ENCODE results near the gene C11orf68.
A peak's percentile ranks its signal among the peaks of the same experiment; 100 is the strongest.

Gene C11orf68

GRCh38 chr11:65964906-65965305 is 46.0 kb upstream of the C11orf68 start:
- no peak overlapping the region for H2BK5ac ChIP-seq (ENCODE audit: low read length)
- H4K91ac ChIP-seq (ENCODE audit: low read depth, low read length, poor library complexity), result no peak overlapping the region
- H3K14ac ChIP-seq (ENCODE audit: low read length), result no peak overlapping the region
- no peak overlapping the region for H3K23ac ChIP-seq (ENCODE audit: low read depth, low read length, poor library complexity)
- H2BK120ac ChIP-seq (ENCODE audit: low read depth, low read length), result no peak overlapping the region
- no peak overlapping the region for H3K4ac ChIP-seq (ENCODE audit: low read length)
- H3K79me1 ChIP-seq (ENCODE audit: low read depth, low read length), result peaks cover 13% of the 10 kb centered on the region
- H2AK5ac ChIP-seq (ENCODE audit: low read depth, low read length), result no peak overlapping the region
- peaks cover 42 to 63% of the 10 kb centered on the region in 2 donors for H3K36me3 ChIP-seq (replicated peaks in 1 of 2; ENCODE audit: control insufficient read depth in 2 of 2, insufficient read depth in 2 of 2, low read length in 2 of 2)
- no peak overlapping the region for H3K18ac ChIP-seq (ENCODE audit: low read length)
- H2BK15ac ChIP-seq (ENCODE audit: low read length), result no peak overlapping the region
- H3K27me3 ChIP-seq (ENCODE audit: control insufficient read depth in 3 of 3, insufficient read depth in 3 of 3, low read depth in 1 of 3, low read length in 3 of 3), result no peaks in the 10 kb centered on the region
- H3K9ac ChIP-seq (ENCODE audit: low read depth, low read length, poor library complexity), result no peak overlapping the region
- H3K27ac ChIP-seq (replicated peaks; ENCODE audit: low read length), result no peak overlapping the region
- H2BK12ac ChIP-seq (ENCODE audit: low read length), result no peak overlapping the region
- H4K8ac ChIP-seq (ENCODE audit: low read depth, low read length), result no peak overlapping the region
- no peak for DNase-seq (ENCODE audit: low spot score)
- no CpG with 5 or more reads among the region's 10 CpGs for WGBS, 2 donors (ENCODE audit: extremely low coverage in 2 of 2, insufficient read length in 2 of 2, insufficient replicate concordance in 1 of 2)
- no peak overlapping the region for H2AFZ ChIP-seq (ENCODE audit: low read length)
- no peaks in the 10 kb centered on the region for H3K9me3 ChIP-seq (replicated peaks in 1 of 2; ENCODE audit: control insufficient read depth in 2 of 2, insufficient read depth in 1 of 2, low read depth in 1 of 2, low read length in 2 of 2)
- H3K4me3 ChIP-seq (ENCODE audit: low read length in 2 of 2), result no peak overlapping the region
- H3K4me2 ChIP-seq (ENCODE audit: insufficient read depth, low read length, poor library complexity, severe bottlenecking), result no peak overlapping the region
- peaks cover 5 to 9% of the 10 kb centered on the region in 2 donors for H3K4me1 ChIP-seq (ENCODE audit: control insufficient read depth in 2 of 2, insufficient read depth in 1 of 2, low read depth in 1 of 2, low read length in 2 of 2)

- Histone ChIP-seq H4K8ac (ENCODE audit: low read depth, low read length) (no peak overlapping the region), H4K91ac (ENCODE audit: low read depth, low read length, poor library complexity) (no peak overlapping the region), H3K4me3 (ENCODE audit: low read length in 2 of 2) (peak overlapping the region; percentile 53 to 99), H3K4me1 (ENCODE audit: control insufficient read depth in 2 of 2, insufficient read depth in 1 of 2, low read depth in 1 of 2, low read length in 2 of 2) (peaks cover 5 to 9% of the 10 kb centered on the region in 2 donors), H3K27me3 (ENCODE audit: control insufficient read depth in 3 of 3, insufficient read depth in 3 of 3, low read depth in 1 of 3, low read length in 3 of 3) (no peaks in the 10 kb centered on the region), H2BK15ac (ENCODE audit: low read length) (no peak overlapping the region), H3K79me1 (ENCODE audit: low read depth, low read length) (peaks cover 13% of the 10 kb centered on the region), H3K27ac (replicated peaks; ENCODE audit: low read length) (no peak overlapping the region), H3K9me3 (replicated peaks in 1 of 2; ENCODE audit: control insufficient read depth in 2 of 2, insufficient read depth in 1 of 2, low read depth in 1 of 2, low read length in 2 of 2) (no peaks in the 10 kb centered on the region), H2BK120ac (ENCODE audit: low read depth, low read length) (no peak overlapping the region), H3K4me2 (ENCODE audit: insufficient read depth, low read length, poor library complexity, severe bottlenecking) (peak overlapping the region; percentile 52), H2BK5ac (ENCODE audit: low read length) (peak overlapping the region; percentile 84), H3K14ac (ENCODE audit: low read length) (no peak overlapping the region), H3K9ac (ENCODE audit: low read depth, low read length, poor library complexity) (no peak overlapping the region), H3K4ac (ENCODE audit: low read length) (no peak overlapping the region), H2AFZ (ENCODE audit: low read length) (peak overlapping the region; percentile 40), H3K23ac (ENCODE audit: low read depth, low read length, poor library complexity) (no peak overlapping the region), H3K36me3 (replicated peaks in 1 of 2; ENCODE audit: control insufficient read depth in 2 of 2, insufficient read depth in 2 of 2, low read length in 2 of 2) (peaks cover 28 to 41% of the 10 kb centered on the region in 2 donors), H3K18ac (ENCODE audit: low read length) (no peak overlapping the region), H2AK5ac (ENCODE audit: low read depth, low read length) (peak overlapping the region; percentile 95), H2BK12ac (ENCODE audit: low read length) (no peak overlapping the region)
- DNase-seq (ENCODE audit: low spot score), result no peak
- no CpG with 5 or more reads among the region's 13 CpGs for WGBS, 2 donors (ENCODE audit: extremely low coverage in 2 of 2, insufficient read length in 2 of 2, insufficient replicate concordance in 1 of 2)
Measured at GRCh38 chr11:65962141-65962564, 43.3 kb upstream of the C11orf68 start.

- DNase-seq (ENCODE audit: low spot score), result peak; percentile 98
- no peak within 1 kb of the TSS for H3K4ac ChIP-seq (ENCODE audit: low read length)
- peak within 1 kb of the TSS; percentile 95 for H2AK5ac ChIP-seq (ENCODE audit: low read depth, low read length)
- WGBS, 2 donors (ENCODE audit: extremely low coverage in 2 of 2, insufficient read length in 2 of 2, insufficient replicate concordance in 1 of 2), result no CpG with 5 or more reads among the region's 97 CpGs
- H3K79me1 ChIP-seq (ENCODE audit: low read depth, low read length), result peaks cover 13% of the 10 kb centered on the region
- peak within 1 kb of the TSS; percentile 99 for H3K9ac ChIP-seq (ENCODE audit: low read depth, low read length, poor library complexity)
- H3K23ac ChIP-seq (ENCODE audit: low read depth, low read length, poor library complexity), result peak within 1 kb of the TSS; percentile 93
- H2BK5ac ChIP-seq (ENCODE audit: low read length), result peak within 1 kb of the TSS; percentile 84
- H3K9me3 ChIP-seq (replicated peaks in 1 of 2; ENCODE audit: control insufficient read depth in 2 of 2, insufficient read depth in 1 of 2, low read depth in 1 of 2, low read length in 2 of 2), result no peaks in the 10 kb centered on the region
- peak within 1 kb of the TSS; percentile 82 for H3K27ac ChIP-seq (replicated peaks; ENCODE audit: low read length)
- no peak within 1 kb of the TSS for H2BK120ac ChIP-seq (ENCODE audit: low read depth, low read length)
- H3K18ac ChIP-seq (ENCODE audit: low read length), result peak within 1 kb of the TSS; percentile 81
- no peaks in the 10 kb centered on the region for H3K27me3 ChIP-seq (ENCODE audit: control insufficient read depth in 3 of 3, insufficient read depth in 3 of 3, low read depth in 1 of 3, low read length in 3 of 3)
- no peak within 1 kb of the TSS for H2BK15ac ChIP-seq (ENCODE audit: low read length)
- H2BK12ac ChIP-seq (ENCODE audit: low read length), result no peak within 1 kb of the TSS
- peak within 1 kb of the TSS; percentile 53 to 99 for H3K4me3 ChIP-seq (ENCODE audit: low read length in 2 of 2)
- H3K36me3 ChIP-seq (replicated peaks in 1 of 2; ENCODE audit: control insufficient read depth in 2 of 2, insufficient read depth in 2 of 2, low read length in 2 of 2), result peaks cover 21 to 35% of the 10 kb centered on the region in 2 donors
- peak within 1 kb of the TSS; percentile 91 for H2AFZ ChIP-seq (ENCODE audit: low read length)
- peaks cover 5 to 9% of the 10 kb centered on the region in 2 donors for H3K4me1 ChIP-seq (ENCODE audit: control insufficient read depth in 2 of 2, insufficient read depth in 1 of 2, low read depth in 1 of 2, low read length in 2 of 2)
- H4K8ac ChIP-seq (ENCODE audit: low read depth, low read length), result no peak within 1 kb of the TSS
- no peak within 1 kb of the TSS for H4K91ac ChIP-seq (ENCODE audit: low read depth, low read length, poor library complexity)
- no peak within 1 kb of the TSS for H3K14ac ChIP-seq (ENCODE audit: low read length)
- peak within 1 kb of the TSS; percentile 80 for H3K4me2 ChIP-seq (ENCODE audit: insufficient read depth, low read length, poor library complexity, severe bottlenecking)
Measured at GRCh38 chr11:65961267-65962140, 42.6 kb upstream of the C11orf68 start, which contains the start of gene SART1. SART1 (plus strand) TSS chr11:65961734; CDS start chr11:65961781, 47 bp downstream.

GRCh38 chr11:65960824-65961266 is 42.0 kb upstream of the C11orf68 start:
- H2BK5ac ChIP-seq (ENCODE audit: low read length), result no peak overlapping the region
- H3K36me3 ChIP-seq (replicated peaks in 1 of 2; ENCODE audit: control insufficient read depth in 2 of 2, insufficient read depth in 2 of 2, low read length in 2 of 2), result peaks cover 16 to 28% of the 10 kb centered on the region in 2 donors
- peak overlapping the region; percentile 83 for H3K9ac ChIP-seq (ENCODE audit: low read depth, low read length, poor library complexity)
- H2AFZ ChIP-seq (ENCODE audit: low read length), result peak overlapping the region; percentile 57
- peak overlapping the region; percentile 53 to 80 for H3K4me3 ChIP-seq (ENCODE audit: low read length in 2 of 2)
- H3K14ac ChIP-seq (ENCODE audit: low read length), result no peak overlapping the region
- peaks cover 5 to 9% of the 10 kb centered on the region in 2 donors for H3K4me1 ChIP-seq (ENCODE audit: control insufficient read depth in 2 of 2, insufficient read depth in 1 of 2, low read depth in 1 of 2, low read length in 2 of 2)
- no peak overlapping the region for H3K4ac ChIP-seq (ENCODE audit: low read length)
- no peaks in the 10 kb centered on the region for H3K27me3 ChIP-seq (ENCODE audit: control insufficient read depth in 3 of 3, insufficient read depth in 3 of 3, low read depth in 1 of 3, low read length in 3 of 3)
- no peak for DNase-seq (ENCODE audit: low spot score)
- no CpG with 5 or more reads among the region's 16 CpGs for WGBS, 2 donors (ENCODE audit: extremely low coverage in 2 of 2, insufficient read length in 2 of 2, insufficient replicate concordance in 1 of 2)
- peak overlapping the region; percentile 82 for H3K27ac ChIP-seq (replicated peaks; ENCODE audit: low read length)
- H2BK120ac ChIP-seq (ENCODE audit: low read depth, low read length), result no peak overlapping the region
- H2BK15ac ChIP-seq (ENCODE audit: low read length), result no peak overlapping the region
- H2BK12ac ChIP-seq (ENCODE audit: low read length), result no peak overlapping the region
- no peak overlapping the region for H4K91ac ChIP-seq (ENCODE audit: low read depth, low read length, poor library complexity)
- peaks cover 11% of the 10 kb centered on the region for H3K79me1 ChIP-seq (ENCODE audit: low read depth, low read length)
- H2AK5ac ChIP-seq (ENCODE audit: low read depth, low read length), result peak overlapping the region; percentile 93
- H4K8ac ChIP-seq (ENCODE audit: low read depth, low read length), result no peak overlapping the region
- peak overlapping the region; percentile 80 for H3K4me2 ChIP-seq (ENCODE audit: insufficient read depth, low read length, poor library complexity, severe bottlenecking)
- peak overlapping the region; percentile 93 for H3K23ac ChIP-seq (ENCODE audit: low read depth, low read length, poor library complexity)
- peak overlapping the region; percentile 20 for H3K18ac ChIP-seq (ENCODE audit: low read length)
- H3K9me3 ChIP-seq (replicated peaks in 1 of 2; ENCODE audit: control insufficient read depth in 2 of 2, insufficient read depth in 1 of 2, low read depth in 1 of 2, low read length in 2 of 2), result no peaks in the 10 kb centered on the region
